Adrenal gland (tissue), 12 donors: ENCODE data around the gene MAPK11. TPM values are rescaled to one million over a fixed set of nuclear protein-coding genes. Genes with fewer than 3 reads are reported as not detected.
"Not testable (repeated sequence)": the region's sequence is repeated elsewhere in the genome, so short reads cannot be mapped to it uniquely, and the experiment has no call there.

Source experiments
- DNase-seq, 7 donors: peaks; one replicate each; pipeline ENCODE4 v3.0.0-alpha.2; 2019 to 2020
- H3K27ac ChIP-seq, 5 donors: fragments of 200-600 bp; sonication (generic) in 4 of 5; 1 replicate in 3 of 5; 2 replicates in 2 of 5; pipeline versions ENCODE4 v1.5.1 to v1.8.0; 2016 to 2020; ENCODE audit warnings: mild to moderate bottlenecking in 1 of 5
- H3K27me3 ChIP-seq: fragments of 200-600 bp; 2 replicates; pipeline ENCODE4 v1.8.0; 2021
- H3K36me3 ChIP-seq, 2 donors: fragments of 200-600 bp; replicated peaks in 1 of 2; 1 replicate in 1 of 2; 2 replicates in 1 of 2; pipeline versions ENCODE4 v1.5.1 to v1.8.0; 2018 to 2022
- H3K4me1 ChIP-seq, 2 donors: fragments of 200-600 bp; replicated peaks in 1 of 2; 1 replicate in 1 of 2; 2 replicates in 1 of 2; pipeline versions ENCODE4 v1.5.1 to v1.8.0; 2018 to 2021
- H3K4me3 ChIP-seq, 4 donors: fragments of 200-600 bp; sonication (generic) in 3 of 4; one replicate each; pipeline ENCODE4 v1.5.1; 2016 to 2018
- H3K9me3 ChIP-seq, 3 donors: fragments of 200-600 bp; sonication (generic) in 1 of 3; replicated peaks in 1 of 3; 1 replicate in 2 of 3; 2 replicates in 1 of 3; pipeline versions ENCODE4 v1.5.1 to v1.8.0; 2016 to 2021
- CTCF ChIP-seq, 6 experiments: fragments of 450-650 bp in 4 of 6; fragments of 200-600 bp in 2 of 6; sonication (generic) in 1 of 6; IDR thresholded peaks; 1 replicate in 5 of 6; 2 replicates in 1 of 6; pipeline versions ENCODE4 v1.5.1 to v1.8.0; 2016 to 2021; ENCODE audit warnings: antibody characterized with exemption in 6 of 6, mild to moderate bottlenecking in 2 of 6, moderate library complexity in 1 of 6
- POLR2A ChIP-seq, 2 donors: fragments of 450-650 bp; IDR thresholded peaks; one replicate each; pipeline ENCODE4 v1.6.1; 2017; ENCODE audit warnings: antibody characterized with exemption in 2 of 2, mild to moderate bottlenecking in 2 of 2, moderate library complexity in 1 of 2
- WGBS, 4 donors: extraction: QIAGEN DNeasy Blood & Tissue Kit in 2 of 4; methylation state at CpG; one replicate each; pipeline versions ENCODE4 v1.1.5 to v1.1.7; 2013 to 2017; 5-methylcytosine and 5-hydroxymethylcytosine counted together
- intact Hi-C, 2 donors: fragments of 100-400 bp; cut with DNase I; formaldehyde crosslinking; loops; one replicate each; pipeline versions ENCODE4 v1.14.1 to v1.15.0; 2022 to 2023
- polyA plus RNA-seq, 3 donors: library from polyadenylated mRNA; stranded (reverse); fragments of 200-250 nt in 2 of 3; fragments of 350-450 nt in 1 of 3; fragmentation: Illumina TruSeq in 1 of 3; extraction: RNeasy Lipid Tissue Mini Kit (QIAGEN cat#74804) in 1 of 3; gene quantifications; one replicate each; pipeline ENCODE4 v1.2.3, GENCODE V29; 2013 to 2014
- total RNA-seq, 9 donors: library from RNA; depleted of rRNA in 4 of 9; stranded (reverse); fragments of >200 nt in 4 of 9; fragments of 120-200 nt in 1 of 9; fragmentation: NEBNext Ultra II Directional in 1 of 9; extraction: Animal tissue kit (Norgen Biotek cat#: 25700) in 1 of 9; gene quantifications; one replicate each; pipeline versions ENCODE4 v1.1.0 to v1.2.4, GENCODE V29; 2013 to 2023
- donor health status: healthy with polysubstance abuse.
- donor health status: Bipolar disorder and iron deficiency.
- donor health status: DM: yes; HTN: yes; CAD: no.
- donor health status: DM: no; HTN: no; CAD: no.
- donor health status: DM: no; HTN: no; CAD: no.
- donor health status: DM: yes; HTN: yes; CAD: no.

MAPK11 gene
- total and polyA plus RNA-seq, 12 donors = 2.0 to 29.5 (median 6.7) TPM

- WGBS, 4 donors = 52 to 85% (median 63%) methylated on average over 1 to 11 of the region's 11 CpGs
- H3K4me3 ChIP-seq, DNase-seq, H3K27me3 ChIP-seq, intact Hi-C loops, H3K9me3 ChIP-seq: not testable (repeated sequence)
- TF ChIP-seq CTCF (IDR thresholded peaks at IDR 0.05) = peak in 1 of 6 experiments; percentile 0
- Histone ChIP-seq H3K27ac (peak overlapping the region in 2 of 5 donors; percentile 64 to 74), H3K4me1 (peaks cover 20 to 36% of the 10 kb centered on the region in 2 donors), H3K36me3 (peaks cover 0 to 31% of the 10 kb centered on the region in 2 donors)
These were observed 3.2 kb upstream of the MAPK11 start for GRCh38 chr22:50273352-50273751.

GRCh38 chr22:50272044-50272802 is 2.0 kb upstream of the MAPK11 start:
- Histone ChIP-seq H3K4me1 (peaks cover 28 to 46% of the 10 kb centered on the region in 2 donors), H3K27me3 (no peaks in the 10 kb centered on the region), H3K9me3 (no peaks in the 10 kb centered on the region), H3K4me3 (peak overlapping the region in 1 of 4 donors; percentile 59), H3K36me3 (peaks cover 0 to 19% of the 10 kb centered on the region in 2 donors), H3K27ac (peak overlapping the region in 2 of 5 donors; percentile 28 to 70)
- DNase-seq = no peak
- TF ChIP-seq POLR2A (IDR thresholded peaks at IDR 0.05) = no peak
- no peak for TF ChIP-seq CTCF (IDR thresholded peaks at IDR 0.05)
- 40 to 48% (median 47%) methylated on average over 10 to 26 of the region's 26 CpGs for WGBS, 4 donors
- intact Hi-C loops = no loop called here

- Histone ChIP-seq H3K27ac (peak overlapping the region in 1 of 5 donors; percentile 70), H3K27me3 (no peaks in the 10 kb centered on the region), H3K4me3 (peak overlapping the region in 1 of 4 donors; percentile 59), H3K9me3 (no peaks in the 10 kb centered on the region), H3K4me1 (peaks cover 31 to 46% of the 10 kb centered on the region in 2 donors), H3K36me3 (peaks cover 0 to 13% of the 10 kb centered on the region in 2 donors)
- WGBS, 4 donors = 0 to 2% (median 0%) methylated on average over 1 to 45 of the region's 45 CpGs
- intact Hi-C loops = no loop called here
- TF ChIP-seq POLR2A (IDR thresholded peaks at IDR 0.05) (no peak), CTCF (IDR thresholded peaks at IDR 0.05) (peak in 1 of 6 experiments; percentile 16)
- peak in 4 of 7 donors; percentile 64 to 80 (median 70) for DNase-seq
These were observed 1.4 kb upstream of the MAPK11 start for GRCh38 chr22:50271519-50271970.

GRCh38 chr22:50270666-50271394 is 650 bp upstream of the MAPK11 start:
- Histone ChIP-seq H3K27me3 (no peaks in the 10 kb centered on the region), H3K4me3 (peak overlapping the region in 2 of 4 donors; percentile 13 to 59), H3K9me3 (no peaks in the 10 kb centered on the region), H3K27ac (peak overlapping the region in 4 of 5 donors; percentile 7 to 83 (median 52)), H3K4me1 (peaks cover 31 to 46% of the 10 kb centered on the region in 2 donors), H3K36me3 (peaks cover 0 to 10% of the 10 kb centered on the region in 2 donors)
- TF ChIP-seq POLR2A (IDR thresholded peaks at IDR 0.05) = no peak
- no peak for TF ChIP-seq CTCF (IDR thresholded peaks at IDR 0.05)
- DNase-seq = peak; percentile 74 to 83 (median 79)
- WGBS, 4 donors = 2 to 9% (median 4%) methylated on average over 17 to 53 of the region's 53 CpGs
- intact Hi-C loops = no loop called here
